Measurements from ENCODE around the gene PSMA6.

PSMA6 gene

DNA sequence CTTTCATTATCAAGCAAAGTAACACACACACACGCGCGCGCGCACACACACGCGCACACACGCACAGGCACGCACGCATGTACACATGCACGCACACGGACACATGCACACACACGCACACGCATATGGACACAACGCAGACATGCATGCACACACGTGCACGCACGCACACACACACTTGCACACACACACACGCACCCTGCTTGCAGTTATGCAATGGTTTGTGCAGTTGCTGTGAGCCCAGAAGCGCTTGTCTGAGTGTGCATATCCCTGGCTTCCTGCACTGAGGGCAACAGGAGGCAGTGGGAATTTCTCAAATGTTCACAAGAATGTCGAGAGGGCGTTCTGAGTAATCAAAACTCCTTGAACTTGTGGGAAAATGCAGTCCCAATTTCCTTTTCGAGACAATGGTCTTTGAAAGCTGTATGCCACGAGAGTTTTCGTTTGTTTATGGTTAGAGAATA, 70.8 kb downstream of the PSMA6 start:
- ChIA-PET POLR2A (no interaction called here), CTCF (no interaction called here)
- TF ChIP-seq LEF1 (IDR thresholded peaks at IDR 0.05; ENCODE audit: borderline replicate concordance), result no peak
- no peak for TF ChIP-seq FOXM1 (IDR thresholded peaks at IDR 0.05; ENCODE audit: borderline replicate concordance)
- TF ChIP-seq BHLHE40 (IDR thresholded peaks at IDR 0.05; ENCODE audit: borderline replicate concordance), result no peak
- no peak for TF ChIP-seq TARDBP (IDR thresholded peaks at IDR 0.05)
- TF ChIP-seq SP1 (IDR thresholded peaks at IDR 0.05), result no peak
- no peak for TF ChIP-seq FOXA1 (IDR thresholded peaks at IDR 0.05)
- TF ChIP-seq SUZ12 (IDR thresholded peaks at IDR 0.05), result no peak
- TF ChIP-seq NFRKB (IDR thresholded peaks at IDR 0.05), result no peak
- TF ChIP-seq FOXK2 (IDR thresholded peaks at IDR 0.05), result no peak
- no peak for TF ChIP-seq ELF4 (IDR thresholded peaks at IDR 0.05)
- TF ChIP-seq ZNF384 (IDR thresholded peaks at IDR 0.05), result no peak
- no peak for TF ChIP-seq CTBP1 (IDR thresholded peaks at IDR 0.05; ENCODE audit: borderline replicate concordance)
- no peak for TF ChIP-seq ARNT (IDR thresholded peaks at IDR 0.05)
- TF ChIP-seq, protein P1, sequence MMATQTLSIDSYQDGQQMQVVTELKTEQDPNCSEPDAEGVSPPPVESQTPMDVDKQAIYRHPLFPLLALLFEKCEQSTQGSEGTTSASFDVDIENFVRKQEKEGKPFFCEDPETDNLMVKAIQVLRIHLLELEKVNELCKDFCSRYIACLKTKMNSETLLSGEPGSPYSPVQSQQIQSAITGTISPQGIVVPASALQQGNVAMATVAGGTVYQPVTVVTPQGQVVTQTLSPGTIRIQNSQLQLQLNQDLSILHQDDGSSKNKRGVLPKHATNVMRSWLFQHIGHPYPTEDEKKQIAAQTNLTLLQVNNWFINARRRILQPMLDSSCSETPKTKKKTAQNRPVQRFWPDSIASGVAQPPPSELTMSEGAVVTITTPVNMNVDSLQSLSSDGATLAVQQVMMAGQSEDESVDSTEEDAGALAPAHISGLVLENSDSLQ (IDR thresholded peaks at IDR 0.05), result no peak
- no peak for TF ChIP-seq L3MBTL2 (conservative IDR thresholded peaks at IDR 0.05)
- TF ChIP-seq HDGF (IDR thresholded peaks at IDR 0.05; ENCODE audit: borderline replicate concordance), result no peak
- DNase-seq (ENCODE audit: extremely low spot score), result no peak

DNA sequence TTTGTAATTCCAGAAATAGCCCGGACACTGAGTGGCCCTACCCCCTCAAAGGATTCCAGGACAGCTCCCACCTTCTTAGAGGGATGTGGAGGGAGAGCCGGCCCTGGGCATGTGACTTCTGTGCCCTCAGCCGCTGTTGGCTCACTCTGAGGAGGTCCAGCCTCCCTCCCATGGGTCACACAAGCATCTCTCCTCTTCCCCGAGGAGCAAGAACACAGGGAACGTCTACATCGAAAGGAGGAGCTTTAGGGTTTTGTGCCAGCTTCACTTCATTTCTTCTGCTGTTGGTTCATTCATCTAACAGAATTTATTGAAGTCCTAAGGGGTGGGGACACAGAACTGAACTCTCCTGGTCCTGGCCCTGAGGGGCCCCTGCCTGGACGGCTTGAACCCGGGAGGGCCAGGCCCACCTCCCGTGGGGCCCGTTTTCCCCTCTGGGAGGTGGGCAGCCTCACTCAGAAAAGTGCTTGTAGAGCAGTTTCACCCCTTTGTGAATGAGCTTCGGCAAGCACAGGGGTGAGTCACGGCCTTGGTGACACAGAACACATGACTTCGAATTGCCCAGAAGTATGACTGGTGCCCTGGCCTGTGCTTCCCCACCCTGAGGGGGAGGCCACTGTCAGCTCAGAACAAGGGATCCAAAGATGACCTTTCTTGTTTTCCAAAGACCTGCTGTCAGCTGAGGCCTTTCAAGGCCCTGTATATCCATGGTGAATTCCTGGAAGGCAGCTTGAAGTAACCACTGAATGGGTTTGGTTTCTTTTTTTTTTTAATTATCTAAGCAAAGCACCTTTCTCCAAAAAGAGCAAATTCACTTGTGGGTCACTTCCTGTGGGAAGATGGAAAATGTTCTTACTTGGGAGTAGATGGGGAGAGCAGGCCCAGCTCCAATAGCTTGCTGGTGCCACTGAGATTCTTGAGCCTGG, 73.2 kb downstream of the PSMA6 start:
- no peak for TF ChIP-seq SP1 (IDR thresholded peaks at IDR 0.05)
- TF ChIP-seq SUZ12 (IDR thresholded peaks at IDR 0.05), result no peak
- TF ChIP-seq BHLHE40 (IDR thresholded peaks at IDR 0.05; ENCODE audit: borderline replicate concordance), result no peak
- no peak for TF ChIP-seq ELF4 (IDR thresholded peaks at IDR 0.05)
- TF ChIP-seq LEF1 (IDR thresholded peaks at IDR 0.05; ENCODE audit: borderline replicate concordance), result no peak
- TF ChIP-seq, protein P1 (IDR thresholded peaks at IDR 0.05), result no peak
- no peak for TF ChIP-seq FOXM1 (IDR thresholded peaks at IDR 0.05; ENCODE audit: borderline replicate concordance)
- POLR2A ChIA-PET, result interaction anchor here (0.8 to 1.6 kb wide), 4 partner anchors 9 to 73 kb away, joined by 3 to 12 read pairs (median 3); partner anchors contain the start of genes NFKBIA and PSMA6
- no peak for DNase-seq (ENCODE audit: extremely low spot score)
- CTCF ChIA-PET, result interaction anchor here (0.8 to 1.1 kb wide), 3 partner anchors 10 to 40 kb away, joined by 3 to 4 read pairs (median 3); partner anchors contain the start of gene NFKBIA

DNA sequence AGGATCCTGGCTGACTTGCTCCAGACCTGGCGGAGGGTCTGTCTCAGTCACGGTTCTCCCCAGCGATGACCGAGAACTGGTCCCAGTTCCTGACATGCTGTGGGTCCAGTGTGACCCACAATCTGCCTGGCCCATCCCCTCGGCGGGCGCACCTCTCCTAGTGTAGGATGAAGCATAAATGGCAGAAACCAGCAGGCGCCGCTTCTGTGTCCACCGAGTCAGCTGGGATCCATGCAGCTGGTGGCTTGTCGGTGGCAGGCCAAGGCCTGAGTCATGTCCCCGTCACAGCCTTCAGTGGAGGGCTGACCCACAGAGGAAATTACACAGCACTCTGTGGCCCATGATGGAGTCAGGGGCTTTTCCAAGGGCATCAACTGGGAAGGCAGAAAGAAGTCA, 73.9 kb downstream of the PSMA6 start:
- CTCF ChIA-PET, result interaction anchor here (1.1 kb wide), 2 partner anchors 9 to 39 kb away, joined by 3 to 4 read pairs; partner anchors contain the start of gene NFKBIA
- DNase-seq (ENCODE audit: extremely low spot score), result no peak

DNA sequence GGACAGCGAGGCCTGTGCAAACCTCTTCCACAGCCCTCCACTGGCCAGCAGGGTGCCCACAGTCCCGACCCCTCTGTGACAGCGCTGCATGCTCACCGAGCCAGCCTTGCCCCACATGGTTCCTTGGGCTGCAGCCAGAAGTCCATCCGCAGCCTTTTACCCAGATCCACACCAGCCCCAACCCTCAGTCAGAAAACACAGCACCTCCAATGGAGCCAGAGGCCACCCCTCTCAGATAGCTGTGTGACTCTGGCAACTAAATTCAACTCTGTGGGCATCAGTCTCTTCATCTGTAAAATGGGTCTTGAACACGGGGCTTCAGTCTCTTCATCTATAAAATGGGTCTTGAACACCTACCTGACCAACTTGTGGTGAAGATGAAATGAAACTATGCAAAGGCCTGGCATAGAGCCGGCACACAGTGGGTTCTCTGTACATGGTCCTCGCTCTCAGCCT, 74.4 kb downstream of the PSMA6 start:
- POLR2A ChIA-PET, result no interaction called here
- no peak for TF ChIP-seq CTBP1 (IDR thresholded peaks at IDR 0.05; ENCODE audit: borderline replicate concordance)
- TF ChIP-seq, protein P1 (IDR thresholded peaks at IDR 0.05), result no peak
- TF ChIP-seq L3MBTL2 (conservative IDR thresholded peaks at IDR 0.05), result no peak
- TF ChIP-seq LEF1 (IDR thresholded peaks at IDR 0.05; ENCODE audit: borderline replicate concordance), result no peak
- no peak for TF ChIP-seq ZNF384 (IDR thresholded peaks at IDR 0.05)
- no peak for TF ChIP-seq FOXK2 (IDR thresholded peaks at IDR 0.05)
- no peak for DNase-seq (ENCODE audit: extremely low spot score)
- CTCF ChIA-PET, result no interaction called here

More for the DNA sequence above, 73.9 kb downstream of the PSMA6 start:
- no peak for TF ChIP-seq ARNT (IDR thresholded peaks at IDR 0.05)
- TF ChIP-seq L3MBTL2 (conservative IDR thresholded peaks at IDR 0.05), result no peak
- no peak for TF ChIP-seq ZNF384 (IDR thresholded peaks at IDR 0.05)
- TF ChIP-seq FOXA1 (IDR thresholded peaks at IDR 0.05), result no peak
- TF ChIP-seq HDGF (IDR thresholded peaks at IDR 0.05; ENCODE audit: borderline replicate concordance), result no peak
- TF ChIP-seq ELF4 (IDR thresholded peaks at IDR 0.05), result no peak
- POLR2A ChIA-PET, result interaction anchor here (1.6 kb wide), 1 partner anchor 38 kb away, joined by 12 read pairs; the partner anchor contains the start of gene NFKBIA

DNA sequence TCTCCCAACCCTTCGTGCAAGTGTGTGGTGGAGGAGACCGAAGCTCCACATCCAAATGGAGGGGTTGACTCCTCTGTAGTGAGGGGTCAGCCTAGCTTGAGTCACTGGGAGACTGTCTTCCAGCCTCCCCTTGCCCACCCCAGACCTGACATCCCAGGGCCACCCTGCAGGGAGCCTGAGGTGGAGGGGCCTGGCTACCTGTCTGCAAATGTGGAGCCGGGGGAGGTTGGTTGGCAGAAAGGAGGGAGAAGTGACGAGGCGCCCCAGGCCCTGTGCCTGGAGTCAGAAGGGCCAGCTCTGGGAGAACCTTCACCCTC, 74.8 kb downstream of the PSMA6 start:
- no peak for DNase-seq (ENCODE audit: extremely low spot score)
- ChIA-PET POLR2A (interaction anchor here (3.4 kb wide), 1 partner anchor 37 kb away, joined by 19 read pairs; the partner anchor contains the start of gene NFKBIA), CTCF (interaction anchor here (1.2 kb wide), 1 partner anchor 37 kb away, joined by 3 read pairs; no protein-coding TSS in a partner anchor)
- TF ChIP-seq NFRKB (IDR thresholded peaks at IDR 0.05) (no peak), FOXK2 (IDR thresholded peaks at IDR 0.05) (no peak), CTBP1 (IDR thresholded peaks at IDR 0.05; ENCODE audit: borderline replicate concordance) (no peak), ZNF384 (IDR thresholded peaks at IDR 0.05) (no peak), L3MBTL2 (conservative IDR thresholded peaks at IDR 0.05) (no peak), FOXM1 (IDR thresholded peaks at IDR 0.05; ENCODE audit: borderline replicate concordance) (no peak), SUZ12 (IDR thresholded peaks at IDR 0.05) (no peak), TARDBP (IDR thresholded peaks at IDR 0.05) (no peak), FOXA1 (IDR thresholded peaks at IDR 0.05) (no peak)
- TF ChIP-seq, protein P1 (IDR thresholded peaks at IDR 0.05), result no peak
